OCI-LY3 (cell line): ENCODE measurements around the gene AKIRIN2.
"Not testable (repeated sequence)": the region's sequence is repeated elsewhere in the genome, so short reads cannot be mapped to it uniquely, and the experiment has no call there.

ENCODE experiments used
- H2AFZ ChIP-seq: fragments of 200-600, 300-600 bp; shearing (Covaris generic); 2 replicates; pipeline ENCODE4 v1.6.0; 2014; ENCODE audit warnings: antibody characterized with exemption, low read depth, low read length
- H3K27ac ChIP-seq: fragments of 200-600, 300-600 bp; sonication (generic); 2 replicates; pipeline ENCODE4 v1.5.1; 2014; ENCODE audit warnings: mild to moderate bottlenecking, low read length, moderate library complexity, mixed read lengths
- H3K27me3 ChIP-seq: fragments of 200-600, 300-600 bp; sonication (generic); 2 replicates; pipeline ENCODE4 v1.6.1; 2014; ENCODE audit warnings: low read depth, low read length, mixed read lengths
- H3K36me3 ChIP-seq: fragments of 200-600, 300-600 bp; sonication (generic); replicated peaks from 2 replicates; pipeline ENCODE3; 2014; ENCODE audit warnings: low read depth, low read length, mixed read lengths
- H3K4me1 ChIP-seq: fragments of 300-600, 200-600 bp; sonication (generic); 2 replicates; pipeline ENCODE4 v1.6.1; 2014; ENCODE audit warnings: low read length, mixed read lengths
- H3K4me2 ChIP-seq: fragments of 200-600, 300-600 bp; sonication (generic); 2 replicates; pipeline ENCODE4 v1.6.1; 2014; ENCODE audit warnings: low read length, mixed read lengths
- H3K4me3 ChIP-seq: fragments of 300-600, 200-600 bp; sonication (generic); 2 replicates; pipeline ENCODE4 v1.5.1; 2014; ENCODE audit warnings: antibody characterized with exemption, mild to moderate bottlenecking, low read length, moderate library complexity
- H3K79me2 ChIP-seq: fragments of 300-600, 200-600 bp; shearing (Covaris generic); 2 replicates; pipeline ENCODE4 v1.6.1; 2014; ENCODE audit warnings: mild to moderate bottlenecking, low read length, mixed read lengths
- H3K9ac ChIP-seq: fragments of 300-600, 200-600 bp; shearing (Covaris generic); 2 replicates; pipeline ENCODE4 v1.6.0; 2014; ENCODE audit warnings: mild to moderate bottlenecking, low read length, moderate library complexity
- H3K9me3 ChIP-seq: fragments of 200-600, 300-600 bp; shearing (Covaris generic); 2 replicates; pipeline ENCODE4 v1.6.1; 2014; ENCODE audit warnings: low read length, mixed read lengths; ENCODE audit not compliant: insufficient read depth
- H4K20me1 ChIP-seq: fragments of 200-600, 300-600 bp; sonication (generic); 2 replicates; pipeline ENCODE4 v1.6.1; 2016; ENCODE audit warnings: low read length, mixed read lengths; ENCODE audit not compliant: insufficient read depth
- CTCF ChIP-seq: fragments of 200-600, 300-600 bp; sonication (generic); IDR thresholded peaks from 2 replicates; pipeline ENCODE4 v1.5.1; 2014; ENCODE audit warnings: antibody characterized with exemption, low read length, low read depth
- EZH2phosphoT487 ChIP-seq: fragments of 200-600 bp; shearing (Covaris generic); IDR thresholded peaks from 2 replicates; pipeline ENCODE4 v1.6.1; 2018; ENCODE audit warnings: antibody characterized with exemption, mixed run types, low read depth

AKIRIN2 gene

GRCh38 chr6:87718662-87719433 is 16.8 kb upstream of the AKIRIN2 start:
- no peak for TF ChIP-seq CTCF
- TF ChIP-seq EZH2phosphoT487, result no peak
- Histone ChIP-seq H3K27ac (no peak overlapping the region), H3K4me2 (no peak overlapping the region), H3K79me2 (no peaks in the 10 kb centered on the region), H3K4me1 (peaks cover 24% of the 10 kb centered on the region), H3K27me3 (no peaks in the 10 kb centered on the region), H3K36me3 (no peaks in the 10 kb centered on the region), H3K9me3 (no peaks in the 10 kb centered on the region), H2AFZ (no peak overlapping the region), H3K9ac (no peak overlapping the region), H3K4me3 (no peak overlapping the region), H4K20me1 (no peaks in the 10 kb centered on the region)

- H3K27ac ChIP-seq, result no peak overlapping the region
- H3K4me3 ChIP-seq, result no peak overlapping the region
- H3K9me3 ChIP-seq, result no peaks in the 10 kb centered on the region
- H3K4me1 ChIP-seq, result peaks cover 7% of the 10 kb centered on the region
- no peaks in the 10 kb centered on the region for H3K79me2 ChIP-seq
- H3K9ac ChIP-seq, result no peak overlapping the region
- no peak for TF ChIP-seq EZH2phosphoT487
- TF ChIP-seq CTCF, result no peak
- H4K20me1 ChIP-seq, result no peaks in the 10 kb centered on the region
- no peaks in the 10 kb centered on the region for H3K27me3 ChIP-seq
- H2AFZ ChIP-seq, result no peak overlapping the region
- no peaks in the 10 kb centered on the region for H3K36me3 ChIP-seq
- H3K4me2 ChIP-seq, result no peak overlapping the region
Observed at GRCh38 chr6:87716928-87717614, 15.0 kb upstream of the AKIRIN2 start.

GRCh38 chr6:87714093-87714842 is 12.2 kb upstream of the AKIRIN2 start:
- Histone ChIP-seq H4K20me1 (no peaks in the 10 kb centered on the region), H2AFZ (peak overlapping the region; percentile 61), H3K27ac (no peak overlapping the region), H3K9me3 (no peaks in the 10 kb centered on the region), H3K4me1 (peaks cover 10% of the 10 kb centered on the region), H3K36me3 (no peaks in the 10 kb centered on the region), H3K27me3 (no peaks in the 10 kb centered on the region), H3K79me2 (no peaks in the 10 kb centered on the region), H3K9ac (no peak overlapping the region), H3K4me3 (no peak overlapping the region), H3K4me2 (no peak overlapping the region)
- TF ChIP-seq EZH2phosphoT487 (no peak), CTCF (no peak)

- not testable (repeated sequence) for H4K20me1 ChIP-seq, H3K36me3 ChIP-seq, H3K27me3 ChIP-seq, H3K9ac ChIP-seq, H3K4me2 ChIP-seq, H3K79me2 ChIP-seq, H2AFZ ChIP-seq, H3K4me3 ChIP-seq, H3K27ac ChIP-seq, H3K9me3 ChIP-seq
- peaks cover 10% of the 10 kb centered on the region for H3K4me1 ChIP-seq
Observed at GRCh38 chr6:87712713-87713112, 10.7 kb upstream of the AKIRIN2 start.
